Loucy (cell line): ENCODE results near the gene LUZP2.

Experiments used
- H2AFZ ChIP-seq: fragments of 200-600 bp; sonication (generic); 2 replicates; pipeline ENCODE4 v1.6.0; 2016; ENCODE audit warnings: antibody characterized with exemption, mild to moderate bottlenecking, low read length, moderate library complexity
- H3F3A ChIP-seq: fragments of 200-600 bp; 2 replicates; pipeline ENCODE4 v1.6.0; 2016; ENCODE audit warnings: antibody characterized with exemption, low read depth, mild to moderate bottlenecking
- H3K27me3 ChIP-seq: fragments of 200-600 bp; sonication (generic); 2 replicates; pipeline ENCODE4 v1.6.1; 2014; ENCODE audit warnings: low read length, mild to moderate bottlenecking; ENCODE audit not compliant: insufficient read depth, poor library complexity, severe bottlenecking
- H3K36me3 ChIP-seq: fragments of 200-600 bp; sonication (generic); 2 replicates; pipeline ENCODE4 v1.6.1; 2016; ENCODE audit warnings: low read length; ENCODE audit not compliant: insufficient read depth
- H3K4me1 ChIP-seq: fragments of 200-600 bp; sonication (generic); 2 replicates; pipeline ENCODE4 v1.5.1; 2014; ENCODE audit warnings: low read length, mild to moderate bottlenecking; ENCODE audit not compliant: insufficient read depth, poor library complexity, severe bottlenecking
- H3K4me2 ChIP-seq: fragments of 200-600 bp; sonication (generic); 2 replicates; pipeline ENCODE4 v1.6.0; 2014; ENCODE audit warnings: antibody characterized with exemption, low read length, low read depth, mild to moderate bottlenecking; ENCODE audit not compliant: poor library complexity, severe bottlenecking
- H3K4me3 ChIP-seq: fragments of 200-600 bp; sonication (generic); 2 replicates; pipeline ENCODE4 v1.5.1; 2014; ENCODE audit warnings: low read length, mild to moderate bottlenecking, mixed read lengths; ENCODE audit not compliant: poor library complexity, severe bottlenecking
- H3K79me2 ChIP-seq: fragments of 200-600 bp; sonication (generic); 2 replicates; pipeline ENCODE4 v1.6.1; 2014; ENCODE audit warnings: low read length; ENCODE audit not compliant: insufficient read depth
- H3K9ac ChIP-seq: fragments of 200-600 bp; sonication (generic); 2 replicates; pipeline ENCODE4 v1.6.0; 2014; ENCODE audit warnings: mild to moderate bottlenecking, low read depth, low read length, moderate library complexity; ENCODE audit not compliant: poor library complexity, severe bottlenecking
- H3K9me2 ChIP-seq: fragments of 200-600 bp; sonication (generic); replicated peaks from 2 replicates; pipeline ENCODE4 v1.6.1; 2016; ENCODE audit warnings: low read depth, low read length, mixed read lengths
- H3K9me3 ChIP-seq: fragments of 200-600 bp; sonication (generic); 2 replicates; pipeline ENCODE4 v1.6.1; 2014; ENCODE audit warnings: mild to moderate bottlenecking, antibody characterized with exemption, low read length, low read depth; ENCODE audit not compliant: insufficient read depth
- H4K20me1 ChIP-seq: fragments of 200-600 bp; sonication (generic); 2 replicates; pipeline ENCODE4 v1.6.0; 2014; ENCODE audit warnings: antibody characterized with exemption, low read length, mild to moderate bottlenecking; ENCODE audit not compliant: insufficient read depth, poor library complexity, severe bottlenecking
- EZH2phosphoT487 ChIP-seq: fragments of 200-600 bp; IDR thresholded peaks from 2 replicates; pipeline ENCODE4 v1.6.1; 2018; ENCODE audit warnings: antibody characterized with exemption, mild to moderate bottlenecking, moderate library complexity, borderline replicate concordance
- TF ChIP-seq, protein P1 (sequence below): fragments of 200-600 bp; sonication (generic); conservative IDR thresholded peaks from 2 replicates; pipeline ENCODE4 v1.5.1; 2014; ENCODE audit warnings: mild to moderate bottlenecking, antibody characterized with exemption, low read length

The LUZP2 gene

DNA sequence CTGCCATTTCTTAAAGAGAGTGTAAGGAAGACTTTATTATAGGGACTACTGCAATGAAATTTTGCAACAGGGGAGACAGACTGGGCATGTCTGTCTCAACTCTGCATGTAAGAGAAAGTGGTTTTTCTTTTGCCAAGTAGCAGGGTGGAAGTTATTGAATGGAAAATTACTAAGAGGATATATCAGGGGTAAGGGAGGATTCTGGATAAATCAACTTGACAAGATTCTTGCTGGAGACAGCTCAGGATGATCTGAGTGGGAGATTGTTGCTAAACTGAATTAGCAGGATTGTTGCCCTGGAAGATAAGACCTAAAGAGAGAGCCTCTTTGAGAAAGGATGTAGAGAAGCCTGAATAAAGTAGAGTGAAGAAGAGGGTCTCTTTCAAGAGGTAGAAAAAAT is 145.8 kb downstream of the LUZP2 start:
- Histone ChIP-seq H3K9me3 (no peaks in the 10 kb centered on the region), H3K9me2 (no peaks in the 10 kb centered on the region; the same call in 1 of the 2 replicates), H3K79me2 (no peaks in the 10 kb centered on the region), H3F3A (no peaks in the 10 kb centered on the region), H3K9ac (no peak overlapping the region), H3K36me3 (no peaks in the 10 kb centered on the region), H4K20me1 (no peaks in the 10 kb centered on the region), H3K27me3 (no peaks in the 10 kb centered on the region), H3K4me3 (no peak overlapping the region), H3K4me1 (no peaks in the 10 kb centered on the region), H3K4me2 (no peak overlapping the region), H2AFZ (no peak overlapping the region)
- TF ChIP-seq, protein P1, sequence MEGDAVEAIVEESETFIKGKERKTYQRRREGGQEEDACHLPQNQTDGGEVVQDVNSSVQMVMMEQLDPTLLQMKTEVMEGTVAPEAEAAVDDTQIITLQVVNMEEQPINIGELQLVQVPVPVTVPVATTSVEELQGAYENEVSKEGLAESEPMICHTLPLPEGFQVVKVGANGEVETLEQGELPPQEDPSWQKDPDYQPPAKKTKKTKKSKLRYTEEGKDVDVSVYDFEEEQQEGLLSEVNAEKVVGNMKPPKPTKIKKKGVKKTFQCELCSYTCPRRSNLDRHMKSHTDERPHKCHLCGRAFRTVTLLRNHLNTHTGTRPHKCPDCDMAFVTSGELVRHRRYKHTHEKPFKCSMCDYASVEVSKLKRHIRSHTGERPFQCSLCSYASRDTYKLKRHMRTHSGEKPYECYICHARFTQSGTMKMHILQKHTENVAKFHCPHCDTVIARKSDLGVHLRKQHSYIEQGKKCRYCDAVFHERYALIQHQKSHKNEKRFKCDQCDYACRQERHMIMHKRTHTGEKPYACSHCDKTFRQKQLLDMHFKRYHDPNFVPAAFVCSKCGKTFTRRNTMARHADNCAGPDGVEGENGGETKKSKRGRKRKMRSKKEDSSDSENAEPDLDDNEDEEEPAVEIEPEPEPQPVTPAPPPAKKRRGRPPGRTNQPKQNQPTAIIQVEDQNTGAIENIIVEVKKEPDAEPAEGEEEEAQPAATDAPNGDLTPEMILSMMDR: no peak
- no peak for TF ChIP-seq EZH2phosphoT487

DNA sequence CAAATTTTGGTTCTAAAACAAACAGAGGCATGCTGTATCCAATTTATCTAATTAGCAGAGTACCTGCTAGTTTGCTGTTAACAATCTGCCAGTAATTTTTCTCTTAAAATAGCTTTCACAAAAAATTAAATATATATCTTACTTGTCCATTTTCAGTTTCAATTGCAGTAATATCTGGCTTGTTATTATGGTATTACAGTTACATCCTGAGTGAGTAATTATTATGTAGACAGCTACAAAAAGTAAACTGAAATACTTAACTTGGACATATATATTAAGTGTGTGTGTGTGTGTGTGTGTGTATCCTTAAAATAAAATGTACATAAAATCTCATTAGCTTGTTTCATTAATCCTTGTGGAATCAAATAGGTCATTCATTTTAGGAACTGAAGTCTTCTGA is 148.7 kb downstream of the LUZP2 start:
- Histone ChIP-seq H2AFZ (no peak overlapping the region), H3K9me3 (no peaks in the 10 kb centered on the region), H4K20me1 (no peaks in the 10 kb centered on the region), H3K79me2 (no peaks in the 10 kb centered on the region), H3K36me3 (no peaks in the 10 kb centered on the region), H3K9me2 (no peaks in the 10 kb centered on the region; the same call in 1 of the 2 replicates), H3K9ac (no peak overlapping the region), H3K4me2 (no peak overlapping the region), H3K4me3 (no peak overlapping the region), H3F3A (no peaks in the 10 kb centered on the region), H3K4me1 (no peaks in the 10 kb centered on the region), H3K27me3 (no peaks in the 10 kb centered on the region)
- TF ChIP-seq EZH2phosphoT487: no peak
- TF ChIP-seq, protein P1: no peak

DNA sequence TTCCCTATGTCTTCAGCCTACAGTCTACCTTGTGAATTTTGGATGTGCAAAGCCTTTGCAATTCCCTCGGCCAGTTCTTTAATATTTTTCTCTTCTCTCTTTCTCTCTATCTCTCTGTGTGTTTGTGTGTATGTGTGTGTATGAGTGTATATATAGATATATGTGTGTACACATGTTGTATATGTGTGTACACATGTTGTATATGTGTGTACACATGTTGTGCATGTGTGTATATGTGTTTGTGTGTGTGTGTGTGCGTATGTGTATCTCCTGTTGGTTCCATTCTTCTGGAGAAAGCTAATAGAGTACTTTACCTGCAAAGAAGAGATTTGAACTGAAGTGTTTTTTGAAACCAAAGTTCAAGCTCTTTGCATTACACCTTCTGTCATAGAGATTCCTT is 155.0 kb downstream of the LUZP2 start:
- Histone ChIP-seq H3K36me3 (no peaks in the 10 kb centered on the region), H2AFZ (no peak overlapping the region), H4K20me1 (no peaks in the 10 kb centered on the region), H3F3A (no peaks in the 10 kb centered on the region), H3K4me1 (peaks cover 5% of the 10 kb centered on the region), H3K9ac (no peak overlapping the region), H3K9me3 (no peaks in the 10 kb centered on the region), H3K27me3 (no peaks in the 10 kb centered on the region), H3K9me2 (no peaks in the 10 kb centered on the region), H3K79me2 (no peaks in the 10 kb centered on the region), H3K4me2 (no peak overlapping the region), H3K4me3 (no peak overlapping the region)
- TF ChIP-seq, protein P1: no peak
- TF ChIP-seq EZH2phosphoT487: no peak
